Stimulated activated effector memory CD8-positive, alpha-beta T cell treated with anti-CD3 and anti-CD28 coated beads, Interleukin-12 subunit alpha, Interleukin-12 subunit beta, amount 100 ng/mL, for 72 hours (primary cell): ENCODE results near the gene NOTCH2.
"Not testable (repeated sequence)": the region's sequence is repeated elsewhere in the genome, so short reads cannot be mapped to it uniquely, and the experiment has no call there.

Source experiments
- ATAC-seq: fragments of 150-1000 bp; cut with Tn5 transposase; 2 replicates; pipeline ENCODE4 v1.10.0; 2021
- DNase-seq, 2 donors: peaks; one replicate each; pipeline ENCODE4 v3.0.0; 2021 to 2022; ENCODE audit warnings: low spot score in 2 of 2
- H3K27ac Mint-ChIP-seq: one replicate; pipeline ENCODE4 v1.8.0; 2022; ENCODE audit warnings: mild to moderate bottlenecking, mixed read lengths
- H3K36me3 Mint-ChIP-seq: one replicate; pipeline ENCODE4 v1.8.0; 2022; ENCODE audit warnings: mild to moderate bottlenecking, mixed read lengths
- H3K4me1 Mint-ChIP-seq: one replicate; pipeline ENCODE4 v1.8.0; 2022; ENCODE audit warnings: mixed read lengths
- H3K4me3 Mint-ChIP-seq: one replicate; pipeline ENCODE4 v1.8.0; 2022; ENCODE audit warnings: mild to moderate bottlenecking, mixed read lengths
- H3K9me3 Mint-ChIP-seq: one replicate; pipeline ENCODE4 v1.8.0; 2022; ENCODE audit warnings: mixed read lengths

The NOTCH2 gene

DNA sequence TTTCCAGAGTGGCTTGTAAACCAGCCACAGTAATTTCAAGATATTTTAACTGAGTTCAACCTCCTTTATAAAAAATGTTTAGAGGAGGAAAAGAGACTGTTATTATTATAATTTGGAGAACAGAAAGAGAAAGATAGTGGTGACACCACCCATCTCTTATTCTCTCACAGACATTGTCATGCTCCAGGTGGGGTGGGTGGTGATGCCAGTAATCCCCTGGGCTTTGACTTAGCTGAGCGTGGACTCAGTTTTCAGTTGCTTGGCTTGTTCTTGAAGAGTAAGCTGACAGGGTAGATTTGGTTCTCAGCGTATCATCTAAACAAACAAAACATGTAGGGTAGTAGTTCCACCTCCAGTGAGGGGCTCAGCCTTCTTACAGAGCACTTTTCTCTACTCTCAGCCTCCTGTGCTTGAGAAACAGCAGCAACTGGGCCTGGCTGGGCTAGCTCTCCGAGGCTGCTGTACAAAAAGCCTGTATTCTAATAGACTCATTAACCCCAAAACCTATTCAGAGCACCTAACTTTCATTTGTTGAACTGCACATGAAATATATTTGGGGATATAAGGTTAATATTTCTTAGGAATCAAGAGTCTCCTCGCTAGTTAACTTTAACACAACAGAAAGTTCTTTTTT lies 24.2 kb upstream of the NOTCH2 start:
- H3K4me1 Mint-ChIP-seq, H3K36me3 Mint-ChIP-seq, H3K4me3 Mint-ChIP-seq, H3K9me3 Mint-ChIP-seq, DNase-seq, H3K27ac Mint-ChIP-seq: not testable (repeated sequence)
- peak; percentile 40 for ATAC-seq

DNA sequence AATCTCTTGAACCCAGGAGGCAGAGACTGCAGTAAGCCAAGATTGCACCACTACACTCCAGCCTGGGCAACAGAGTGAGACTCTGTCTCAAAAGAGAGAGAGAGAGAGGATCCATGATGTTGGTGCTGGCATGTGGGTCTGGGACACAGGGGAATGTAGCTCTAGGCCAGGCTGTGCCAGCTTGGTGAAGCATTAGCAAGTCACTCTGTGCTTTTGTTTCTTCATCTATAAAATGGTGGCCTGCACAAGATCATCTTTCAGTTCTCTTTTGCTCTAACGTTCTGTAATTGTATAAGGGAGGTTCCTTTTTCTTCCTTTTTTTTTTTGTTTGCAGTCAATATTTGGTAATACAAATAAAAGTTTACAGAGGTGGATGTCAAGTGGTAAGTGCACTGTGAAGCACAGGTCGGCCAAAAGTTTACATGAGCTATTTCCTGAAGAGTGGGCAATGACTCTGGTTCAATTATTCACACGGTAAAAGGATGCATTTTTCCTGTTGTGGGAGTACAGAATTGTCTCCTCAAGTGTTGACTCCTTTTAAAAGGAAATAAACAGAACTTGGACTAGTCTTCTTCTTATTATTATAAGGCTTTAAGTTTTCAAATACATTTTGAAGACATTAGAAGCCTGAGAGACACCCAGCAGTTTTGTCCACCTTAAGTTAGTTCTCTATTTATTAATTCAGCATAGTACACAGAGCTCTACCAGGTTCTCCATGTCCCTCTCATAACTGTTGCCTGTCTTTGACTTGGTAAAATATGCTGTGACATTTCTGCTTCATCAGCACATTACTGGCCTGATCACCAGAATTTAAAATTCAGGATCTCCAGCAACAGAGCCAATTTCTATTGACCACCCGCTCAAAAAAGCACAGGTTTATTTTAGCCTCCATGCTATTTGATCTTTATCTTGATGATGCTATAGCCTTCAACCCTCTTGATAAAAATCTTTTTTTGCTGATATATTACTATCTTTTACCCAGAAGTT lies 23.1 kb upstream of the NOTCH2 start:
- not testable (repeated sequence) for H3K4me1 Mint-ChIP-seq, ATAC-seq, H3K9me3 Mint-ChIP-seq, H3K27ac Mint-ChIP-seq, H3K36me3 Mint-ChIP-seq, H3K4me3 Mint-ChIP-seq, DNase-seq

DNA sequence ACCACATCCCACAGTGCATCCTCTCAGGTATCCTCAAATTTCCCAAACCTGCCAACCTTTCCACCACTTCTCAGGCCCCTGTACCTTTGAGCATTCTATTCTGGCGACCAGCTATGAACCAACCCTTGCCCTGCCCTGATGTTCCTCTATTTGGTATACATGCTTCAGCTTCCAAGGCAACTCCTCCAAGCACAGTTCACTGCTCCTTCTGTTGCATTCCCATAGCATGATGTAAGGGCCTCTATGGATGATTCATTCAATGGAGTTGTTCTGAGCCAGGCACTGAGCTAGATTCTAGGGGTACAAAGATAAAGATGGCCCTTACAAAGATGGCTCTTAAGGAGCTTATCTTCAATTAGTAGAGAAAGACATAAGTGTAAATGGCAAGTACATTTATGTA lies 21.4 kb upstream of the NOTCH2 start:
- H3K9me3 Mint-ChIP-seq, DNase-seq, ATAC-seq, H3K4me3 Mint-ChIP-seq, H3K36me3 Mint-ChIP-seq, H3K4me1 Mint-ChIP-seq, H3K27ac Mint-ChIP-seq: not testable (repeated sequence)

DNA sequence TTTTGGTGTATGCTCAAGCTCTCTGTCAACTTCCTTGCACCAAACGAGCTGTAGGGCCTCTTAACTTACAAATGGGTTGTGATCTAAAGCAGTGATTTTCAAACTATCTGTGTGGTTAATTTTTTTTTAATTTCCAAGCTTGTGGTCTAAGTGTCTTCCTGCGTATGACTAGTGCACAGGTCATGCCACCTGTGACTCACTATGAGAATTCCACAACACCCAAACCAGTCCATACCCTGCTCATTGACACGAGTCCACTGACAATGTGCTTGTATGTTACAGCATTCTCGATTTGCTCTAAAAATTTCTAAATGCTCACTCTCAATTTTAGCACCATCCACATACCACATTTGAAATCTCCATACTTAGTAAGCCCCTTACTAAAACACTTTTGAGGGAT lies 18.5 kb upstream of the NOTCH2 start:
- H3K9me3 Mint-ChIP-seq, H3K4me3 Mint-ChIP-seq, H3K36me3 Mint-ChIP-seq, H3K4me1 Mint-ChIP-seq: not testable (repeated sequence)
- DNase-seq (peak in 1 of 2 donors; percentile 54), ATAC-seq (peak; percentile 100)
- H3K27ac Mint-ChIP-seq: peak overlapping the region; percentile 32

DNA sequence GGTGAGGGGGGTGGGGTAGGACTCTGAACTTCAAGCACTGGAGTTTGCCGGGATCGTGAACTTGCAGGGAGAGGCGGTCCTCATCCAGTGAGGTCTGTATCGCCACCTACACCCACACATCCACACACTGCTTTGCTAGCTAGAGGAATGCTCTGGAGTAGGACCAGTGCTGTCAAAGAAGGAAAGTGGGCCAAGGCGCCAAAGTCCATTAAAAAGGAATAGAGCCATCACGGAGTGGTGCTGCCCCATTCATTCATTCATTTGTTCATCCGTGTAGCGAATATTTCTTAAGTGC lies 405 bp upstream of the NOTCH2 start:
- not testable (repeated sequence) for H3K27ac Mint-ChIP-seq, H3K4me3 Mint-ChIP-seq, DNase-seq, H3K36me3 Mint-ChIP-seq, H3K4me1 Mint-ChIP-seq, ATAC-seq, H3K9me3 Mint-ChIP-seq

DNA sequence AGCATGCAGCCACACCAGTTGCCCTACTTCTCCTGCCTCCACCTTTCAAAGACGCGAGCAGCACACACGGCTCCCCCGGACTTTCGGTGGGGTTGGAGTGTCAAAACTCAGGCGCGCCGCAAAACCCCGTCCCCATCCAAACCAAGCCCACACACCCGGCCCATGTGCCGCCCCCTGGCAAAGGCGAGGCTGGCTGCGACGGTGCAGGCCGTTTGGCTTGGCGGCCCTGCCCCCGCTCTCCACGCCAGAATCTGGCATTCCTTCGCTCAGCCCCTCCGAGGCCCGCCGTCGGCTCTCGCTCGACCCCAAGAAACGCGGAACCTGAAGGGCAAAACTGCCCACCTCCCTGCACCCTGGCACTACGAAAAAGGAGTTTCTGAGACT lies 787 bp downstream of the NOTCH2 start:
- not testable (repeated sequence) for DNase-seq, H3K27ac Mint-ChIP-seq, H3K9me3 Mint-ChIP-seq, ATAC-seq, H3K4me1 Mint-ChIP-seq, H3K36me3 Mint-ChIP-seq
- H3K4me3 Mint-ChIP-seq: peak overlapping the region; percentile 33

DNA sequence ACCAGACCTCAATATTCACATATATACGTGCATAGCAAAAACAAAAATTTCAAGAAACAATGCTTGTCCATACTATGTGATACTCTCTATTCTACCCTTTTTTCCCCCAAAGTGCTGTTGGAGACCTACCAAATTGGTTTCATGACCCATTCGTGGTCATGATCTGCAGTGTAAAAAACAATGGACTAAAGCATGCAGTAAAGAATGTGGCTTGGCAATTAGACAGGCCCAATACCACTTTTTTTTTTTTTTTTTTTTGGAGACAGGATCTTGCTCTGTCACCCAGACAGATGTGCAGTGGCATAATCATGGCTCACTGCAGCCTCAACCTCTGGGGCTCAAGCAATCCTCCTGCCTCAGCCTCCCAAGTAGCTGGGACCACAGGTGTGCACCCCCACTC lies 21.3 kb downstream of the NOTCH2 start:
- H3K4me1 Mint-ChIP-seq, H3K4me3 Mint-ChIP-seq, DNase-seq, H3K9me3 Mint-ChIP-seq, H3K36me3 Mint-ChIP-seq, H3K27ac Mint-ChIP-seq, ATAC-seq: not testable (repeated sequence)

DNA sequence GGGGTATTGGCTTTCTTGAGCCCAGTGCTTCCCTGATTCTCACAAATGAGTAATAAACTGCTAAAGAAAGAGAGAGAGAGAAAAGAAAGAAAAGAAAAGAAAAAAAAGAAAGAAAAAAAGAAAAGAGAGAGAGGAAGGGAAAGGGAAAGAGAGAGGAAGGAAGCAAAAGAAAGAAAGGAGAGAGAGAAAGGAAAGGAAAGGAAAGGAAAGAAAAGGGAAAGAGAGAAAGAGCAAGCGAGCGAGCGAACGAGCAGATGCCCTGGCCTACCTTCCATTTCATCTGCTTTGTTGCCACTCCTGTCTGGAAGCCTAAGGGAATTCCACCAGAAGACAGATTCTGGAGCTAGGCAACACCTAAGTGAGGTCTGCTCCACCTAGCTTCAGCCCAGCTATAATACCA lies 27.7 kb downstream of the NOTCH2 start:
- ATAC-seq: not testable (repeated sequence)

DNA sequence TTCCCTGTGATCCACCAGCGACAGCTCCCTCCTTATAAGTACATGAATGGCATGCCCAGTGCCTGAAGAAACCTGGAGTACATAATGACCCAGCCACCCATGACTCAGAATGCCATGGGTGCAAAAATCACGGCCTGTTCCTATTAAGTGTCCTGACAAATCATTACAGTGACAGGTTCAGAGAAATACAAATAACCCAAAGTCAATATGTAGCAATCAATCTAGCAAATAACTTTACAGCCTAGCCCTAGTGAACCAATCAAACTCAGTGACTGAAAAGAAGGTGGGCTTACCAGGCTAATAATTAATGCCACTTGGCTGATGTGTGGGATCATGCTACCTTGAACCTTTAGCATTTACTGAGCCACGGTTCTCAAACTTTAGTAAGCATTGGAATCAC lies 37.2 kb downstream of the NOTCH2 start:
- not testable (repeated sequence) for H3K36me3 Mint-ChIP-seq, H3K9me3 Mint-ChIP-seq, DNase-seq, H3K4me1 Mint-ChIP-seq, H3K4me3 Mint-ChIP-seq, H3K27ac Mint-ChIP-seq, ATAC-seq

More for the DNA sequence above, 27.7 kb downstream of the NOTCH2 start:
- not testable (repeated sequence) for H3K27ac Mint-ChIP-seq, H3K9me3 Mint-ChIP-seq, H3K4me3 Mint-ChIP-seq, H3K36me3 Mint-ChIP-seq, H3K4me1 Mint-ChIP-seq, DNase-seq

DNA sequence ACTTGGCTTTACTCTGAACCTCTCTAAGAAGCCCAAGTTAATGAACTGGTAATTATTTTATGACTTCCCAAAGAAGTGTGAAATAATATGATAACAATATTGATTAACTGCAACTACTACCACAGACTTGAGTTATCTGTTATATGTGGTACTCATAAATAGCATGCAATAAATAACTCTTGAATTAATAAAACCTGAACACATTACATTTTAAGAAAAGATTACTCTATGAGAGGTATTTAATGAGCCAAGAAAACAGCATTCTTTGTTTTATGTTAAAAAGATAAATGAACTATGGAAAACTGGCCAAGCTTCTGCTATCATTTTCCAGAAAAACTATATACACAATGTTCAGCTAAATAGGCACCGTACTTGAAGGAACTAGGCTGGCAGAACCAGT lies 45.7 kb downstream of the NOTCH2 start:
- not testable (repeated sequence) for H3K4me1 Mint-ChIP-seq, ATAC-seq, DNase-seq, H3K4me3 Mint-ChIP-seq, H3K36me3 Mint-ChIP-seq, H3K9me3 Mint-ChIP-seq, H3K27ac Mint-ChIP-seq

DNA sequence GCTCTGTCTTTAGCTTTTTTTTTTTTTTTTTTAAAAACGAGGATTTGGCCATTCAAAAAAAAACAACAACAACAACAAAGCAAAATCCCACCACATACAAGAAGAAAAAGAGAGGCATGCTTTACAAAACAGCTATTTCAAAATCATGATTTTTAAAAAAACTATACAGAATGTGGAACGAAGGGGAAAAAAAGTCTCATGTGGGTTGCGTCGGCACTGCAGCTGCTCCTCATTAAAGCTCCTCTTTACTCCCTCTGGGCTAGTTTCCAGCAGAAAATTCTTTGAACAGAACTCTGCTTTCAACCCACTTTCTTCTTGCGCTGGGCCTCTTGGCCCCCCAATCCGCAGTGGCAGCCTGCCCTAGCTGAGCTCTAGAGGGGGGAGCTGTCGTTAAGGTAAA lies 54.5 kb downstream of the NOTCH2 start:
- H3K4me3 Mint-ChIP-seq, H3K4me1 Mint-ChIP-seq, H3K36me3 Mint-ChIP-seq, H3K27ac Mint-ChIP-seq, ATAC-seq, DNase-seq, H3K9me3 Mint-ChIP-seq: not testable (repeated sequence)

DNA sequence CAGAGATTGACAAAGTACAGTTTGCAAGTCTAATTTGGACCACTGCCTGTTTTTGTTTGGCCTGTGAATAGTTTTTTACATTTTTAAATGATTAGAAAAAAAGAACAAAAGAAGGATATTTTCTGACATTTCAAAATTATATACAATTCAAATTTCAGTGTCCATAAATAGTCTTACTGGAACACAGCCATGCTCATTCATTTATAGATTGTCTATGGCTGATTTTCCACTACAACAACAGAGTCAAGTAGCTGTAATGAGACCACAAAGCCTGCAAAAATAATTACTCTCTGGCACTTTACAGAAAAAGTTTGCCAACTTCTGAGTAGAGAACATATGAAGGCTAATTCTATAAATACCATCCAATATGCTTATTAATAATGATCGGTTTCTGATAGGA lies 61.1 kb downstream of the NOTCH2 start:
- H3K4me1 Mint-ChIP-seq, ATAC-seq, H3K4me3 Mint-ChIP-seq, H3K9me3 Mint-ChIP-seq, H3K27ac Mint-ChIP-seq, H3K36me3 Mint-ChIP-seq, DNase-seq: not testable (repeated sequence)

DNA sequence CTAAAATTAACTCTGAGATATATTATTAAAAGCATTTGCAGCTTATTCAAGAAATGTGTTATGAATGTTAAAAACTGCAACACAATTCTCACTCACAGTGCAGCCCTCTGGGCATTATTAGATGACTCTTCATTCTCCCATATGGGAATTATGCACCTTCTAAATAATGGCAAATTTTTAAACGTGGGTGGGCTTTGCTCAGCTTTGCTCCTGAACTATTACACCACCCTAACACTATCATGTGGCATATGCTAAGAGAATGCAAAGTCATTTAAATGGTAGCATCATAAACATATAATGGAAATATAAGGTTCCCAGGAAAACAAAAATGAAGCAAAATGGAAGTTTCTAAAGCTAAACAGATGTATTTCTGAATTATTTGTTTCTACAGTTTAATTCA lies 61.6 kb downstream of the NOTCH2 start:
- H3K27ac Mint-ChIP-seq, ATAC-seq, H3K4me3 Mint-ChIP-seq, H3K9me3 Mint-ChIP-seq, DNase-seq, H3K4me1 Mint-ChIP-seq, H3K36me3 Mint-ChIP-seq: not testable (repeated sequence)

DNA sequence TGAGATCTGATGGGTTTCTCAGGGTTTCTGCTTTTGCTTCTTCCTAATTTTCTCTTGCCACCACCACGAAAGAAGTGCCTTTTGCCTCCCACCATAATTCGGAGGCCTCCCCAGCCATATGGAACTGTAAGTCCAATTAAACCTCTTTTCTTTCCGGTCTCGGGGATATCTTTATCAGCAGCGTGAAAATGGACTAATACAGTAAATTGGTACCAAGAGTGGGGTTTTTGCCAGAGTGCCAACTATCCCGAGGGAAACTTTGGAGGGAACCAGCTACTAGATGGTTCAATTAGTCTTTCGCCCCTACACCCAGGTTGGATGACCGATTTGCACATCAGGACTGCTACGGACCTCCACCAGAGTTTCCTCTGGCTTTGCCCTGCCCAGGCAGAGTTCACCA lies 68.4 kb downstream of the NOTCH2 start:
- not testable (repeated sequence) for ATAC-seq, H3K36me3 Mint-ChIP-seq, H3K9me3 Mint-ChIP-seq, H3K4me3 Mint-ChIP-seq, H3K27ac Mint-ChIP-seq, H3K4me1 Mint-ChIP-seq, DNase-seq

DNA sequence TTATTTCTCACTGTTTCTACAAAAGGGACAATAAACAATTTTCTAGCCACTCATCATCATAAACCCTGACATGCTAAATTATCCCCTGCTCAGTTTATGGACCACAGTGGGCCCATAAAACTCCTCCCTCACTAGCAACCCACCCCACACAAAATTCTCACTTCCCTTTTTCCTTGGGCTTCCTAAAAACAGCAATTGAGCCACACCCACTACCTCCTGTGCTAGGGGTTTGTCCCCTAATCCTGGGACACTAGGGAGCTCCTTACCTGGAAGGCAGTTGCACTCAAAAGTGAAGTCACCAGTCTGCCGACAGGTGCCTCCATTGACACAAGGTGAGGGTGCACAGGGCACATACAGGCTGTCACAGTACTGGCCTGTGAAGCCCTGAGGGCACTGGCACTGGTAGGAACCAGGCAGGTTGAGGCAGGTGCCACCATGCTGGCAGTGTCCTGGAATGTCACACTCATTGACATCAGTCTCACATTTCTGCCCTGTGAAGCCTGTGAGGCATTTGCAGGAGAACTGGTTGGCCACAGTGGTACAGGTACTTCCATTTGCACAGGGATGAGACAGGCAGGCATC lies 72.6 kb downstream of the NOTCH2 start:
- not testable (repeated sequence) for ATAC-seq, H3K4me1 Mint-ChIP-seq, H3K9me3 Mint-ChIP-seq, H3K4me3 Mint-ChIP-seq, DNase-seq, H3K27ac Mint-ChIP-seq, H3K36me3 Mint-ChIP-seq

DNA sequence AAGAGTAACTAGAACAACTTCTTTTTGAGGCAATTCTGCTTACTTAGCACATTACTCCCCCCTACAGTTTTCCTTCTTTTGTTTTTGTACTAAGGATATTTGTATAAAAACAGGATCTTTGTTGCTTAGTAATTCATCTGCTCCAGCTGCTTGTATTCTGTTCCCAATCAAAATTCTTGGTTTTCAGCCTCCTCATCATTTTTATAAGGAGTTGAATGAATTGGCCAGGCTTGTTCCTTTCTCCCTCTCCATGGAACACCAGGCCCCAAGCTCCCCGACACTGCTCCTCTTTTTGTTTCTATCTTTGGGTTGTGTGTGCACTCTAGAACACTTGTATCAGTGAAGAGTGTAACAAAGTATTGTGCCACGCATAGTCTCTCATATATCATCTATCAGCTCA lies 73.5 kb downstream of the NOTCH2 start:
- H3K36me3 Mint-ChIP-seq, H3K4me1 Mint-ChIP-seq, H3K4me3 Mint-ChIP-seq, DNase-seq, H3K27ac Mint-ChIP-seq, ATAC-seq, H3K9me3 Mint-ChIP-seq: not testable (repeated sequence)
